ENCODE data around the gene RARG.

RARG gene

GRCh38 chr12:53268630-53269562 is 36.9 kb upstream of the RARG start:
- DNase-seq (ENCODE audit: low read depth), result no peak
- no peak for TF ChIP-seq CTCF (IDR thresholded peaks at IDR 0.05; ENCODE audit: low read depth, low read length, missing control alignments)
- in situ Hi-C loops (cut with HindIII; ENCODE audit: low sequenced_read_pairs), result loop anchor here (10.0 kb wide), 1 partner anchor 134 kb away; no protein-coding TSS in a partner anchor
- peak overlapping the region; percentile 78 for H3K4me3 ChIP-seq (ENCODE audit: low read depth, low read length)

GRCh38 chr12:53267999-53268629 is 36.1 kb upstream of the RARG start, which contains the start of gene ESPL1:
Gene ESPL1 (plus strand): TSS chr12:53268299. CDS start chr12:53268767, 468 bp downstream.
- in situ Hi-C loops (cut with HindIII; ENCODE audit: low sequenced_read_pairs), result loop anchor here (10.0 kb wide), 1 partner anchor 133 kb away; no protein-coding TSS in a partner anchor
- peak within 1 kb of the TSS; percentile 78 for H3K4me3 ChIP-seq (ENCODE audit: low read depth, low read length)
- DNase-seq (ENCODE audit: low read depth), result peak; percentile 50
- peak; percentile 44 for TF ChIP-seq CTCF (IDR thresholded peaks at IDR 0.05; ENCODE audit: low read depth, low read length, missing control alignments)

- TF ChIP-seq CTCF (IDR thresholded peaks at IDR 0.05; ENCODE audit: low read depth, low read length, missing control alignments), result no peak
- H3K4me3 ChIP-seq (ENCODE audit: low read depth, low read length), result peak overlapping the region; percentile 78
- DNase-seq (ENCODE audit: low read depth), result no peak
- in situ Hi-C loops (cut with HindIII; ENCODE audit: low sequenced_read_pairs), result loop anchor here (10.0 kb wide), 1 partner anchor 133 kb away; no protein-coding TSS in a partner anchor
Observed at GRCh38 chr12:53267306-53267998, 35.4 kb upstream of the RARG start.

- no peak for DNase-seq (ENCODE audit: low read depth)
- no peak for TF ChIP-seq CTCF (IDR thresholded peaks at IDR 0.05; ENCODE audit: low read depth, low read length, missing control alignments)
- in situ Hi-C loops (cut with HindIII; ENCODE audit: low sequenced_read_pairs), result loop anchor here (10.0 kb wide), 1 partner anchor 131 kb away; no protein-coding TSS in a partner anchor
- no peak overlapping the region for H3K4me3 ChIP-seq (ENCODE audit: low read depth, low read length)
Observed at GRCh38 chr12:53265783-53266182, 33.8 kb upstream of the RARG start.

GRCh38 chr12:53259891-53260290 is 27.9 kb upstream of the RARG start:
- in situ Hi-C loops (cut with HindIII; ENCODE audit: low sequenced_read_pairs), result loop anchor here (10.0 kb wide), 1 partner anchor 125 kb away; no protein-coding TSS in a partner anchor
- no peak for TF ChIP-seq CTCF (IDR thresholded peaks at IDR 0.05; ENCODE audit: low read depth, low read length, missing control alignments)
- no peak for DNase-seq (ENCODE audit: low read depth)
- H3K4me3 ChIP-seq (ENCODE audit: low read depth, low read length), result no peak overlapping the region

Measured in astrocyte of the cerebellum (primary cell).